Mesenchymal stem cell (in vitro differentiated cells and primary cell): ENCODE results near the gene SZT2.

Source experiments
- DNase-seq: peaks from one replicate; pipeline ENCODE4 v3.0.0-alpha.2; 2013
- H2AFZ ChIP-seq: one replicate; pipeline ENCODE4 v1.6.1; 2013; ENCODE audit warnings: low read depth, mild to moderate bottlenecking, control low read depth, inconsistent platforms, low read length, moderate library complexity
- H2AK5ac ChIP-seq: 2 replicates; pipeline ENCODE4 v1.6.1; 2013; ENCODE audit warnings: low read length, moderate library complexity, mild to moderate bottlenecking, inconsistent platforms; ENCODE audit not compliant: severe bottlenecking
- H2BK120ac ChIP-seq: one replicate; pipeline ENCODE4 v1.6.1; 2013; ENCODE audit warnings: low read depth, mild to moderate bottlenecking, inconsistent platforms, low read length, moderate library complexity
- H2BK12ac ChIP-seq, 2 experiments: one replicate each; pipeline ENCODE4 v1.6.1; 2013; ENCODE audit warnings: inconsistent platforms in 2 of 2, low read length in 2 of 2, mild to moderate bottlenecking in 2 of 2, moderate library complexity in 2 of 2, control low read depth in 1 of 2
- H2BK15ac ChIP-seq: one replicate; pipeline ENCODE4 v1.6.1; 2013; ENCODE audit warnings: mild to moderate bottlenecking, low read depth, inconsistent platforms; ENCODE audit not compliant: poor library complexity, severe bottlenecking
- H2BK5ac ChIP-seq: 2 replicates; pipeline ENCODE4 v1.6.1; 2013; ENCODE audit warnings: low read depth, mild to moderate bottlenecking, low read length, control low read depth, inconsistent platforms; ENCODE audit not compliant: poor library complexity, severe bottlenecking
- H3K14ac ChIP-seq, 2 experiments: one replicate each; pipeline ENCODE4 v1.6.1; 2013; ENCODE audit warnings: inconsistent platforms in 2 of 2, low read length in 2 of 2, control low read depth in 1 of 2, mild to moderate bottlenecking in 1 of 2, moderate library complexity in 1 of 2
- H3K18ac ChIP-seq, 2 experiments: one replicate each; pipeline ENCODE4 v1.6.1; 2013; ENCODE audit warnings: inconsistent platforms in 2 of 2, low read length in 2 of 2, control low read depth in 1 of 2, low read depth in 1 of 2, mild to moderate bottlenecking in 1 of 2
- H3K23ac ChIP-seq, 2 experiments: one replicate each; pipeline ENCODE4 v1.6.1; 2013; ENCODE audit warnings: inconsistent platforms in 2 of 2, low read length in 2 of 2, mild to moderate bottlenecking in 2 of 2, moderate library complexity in 2 of 2, control low read depth in 1 of 2
- H3K27ac ChIP-seq: 2 replicates; pipeline ENCODE4 v1.5.1; 2013; ENCODE audit warnings: mild to moderate bottlenecking, moderate library complexity, low read length, control low read depth, inconsistent platforms; ENCODE audit not compliant: poor library complexity, severe bottlenecking
- H3K27me3 ChIP-seq, 2 experiments: 2 replicates each; pipeline versions ENCODE4 v1.6.1 to v1.7.0; 2013; ENCODE audit warnings: low read length in 2 of 2, mild to moderate bottlenecking in 2 of 2, moderate library complexity in 2 of 2, control low read depth in 1 of 2, inconsistent platforms in 1 of 2; ENCODE audit not compliant: control insufficient read depth in 1 of 2, insufficient read depth in 1 of 2
- H3K36me3 ChIP-seq, 2 experiments: 2 replicates each; pipeline versions ENCODE4 v1.6.1 to v1.7.0; 2013; ENCODE audit warnings: low read length in 2 of 2, control low read depth in 1 of 2, inconsistent platforms in 1 of 2, low read depth in 1 of 2, mild to moderate bottlenecking in 1 of 2; ENCODE audit not compliant: insufficient read depth in 2 of 2, control insufficient read depth in 1 of 2
- H3K4ac ChIP-seq, 2 experiments: one replicate each; pipeline ENCODE4 v1.6.1; 2013; ENCODE audit warnings: inconsistent platforms in 2 of 2, low read length in 2 of 2, mild to moderate bottlenecking in 2 of 2, moderate library complexity in 2 of 2, control low read depth in 1 of 2, low read depth in 1 of 2
- H3K4me1 ChIP-seq: 2 replicates; pipeline ENCODE4 v1.6.1; 2013; ENCODE audit warnings: low read depth, low read length, control low read depth; ENCODE audit not compliant: control insufficient read depth, insufficient read depth
- H3K4me2 ChIP-seq: 2 replicates; pipeline ENCODE4 v1.6.1; 2013; ENCODE audit warnings: low read length, mild to moderate bottlenecking, inconsistent platforms; ENCODE audit not compliant: poor library complexity, severe bottlenecking
- H3K4me3 ChIP-seq, 2 experiments: 2 replicates each; pipeline versions ENCODE4 v1.5.1 to v1.7.0; 2013; ENCODE audit warnings: low read length in 2 of 2, mild to moderate bottlenecking in 2 of 2, control low read depth in 1 of 2, low read depth in 1 of 2; ENCODE audit not compliant: insufficient read depth in 1 of 2
- H3K79me1 ChIP-seq: replicated peaks from 2 replicates; pipeline ENCODE4 v1.6.1; 2013; ENCODE audit warnings: mild to moderate bottlenecking, control low read depth, low read length, inconsistent platforms; ENCODE audit not compliant: poor library complexity, severe bottlenecking
- H3K9ac ChIP-seq: 2 replicates; pipeline ENCODE4 v1.7.0; 2013; ENCODE audit warnings: mild to moderate bottlenecking, low read length, moderate library complexity
- H3K9me3 ChIP-seq: 2 replicates; pipeline ENCODE4 v1.7.0; 2013; ENCODE audit warnings: mild to moderate bottlenecking, low read length; ENCODE audit not compliant: control insufficient read depth
- H4K8ac ChIP-seq: one replicate; pipeline ENCODE4 v1.6.1; 2013; ENCODE audit warnings: inconsistent platforms, mild to moderate bottlenecking, low read length, moderate library complexity
- H4K91ac ChIP-seq: one replicate; pipeline ENCODE4 v1.6.1; 2013; ENCODE audit warnings: mild to moderate bottlenecking, low read length, inconsistent platforms
- WGBS: methylation state at CpG from one replicate; pipeline ENCODE4 v1.1.7; 2013; ENCODE audit warnings: mixed read lengths; 5-methylcytosine and 5-hydroxymethylcytosine counted together

The SZT2 gene

GRCh38 chr1:43484367-43484766 lies 94.7 kb downstream of the SZT2 start:
- Histone ChIP-seq H3K9ac (no peak overlapping the region), H4K8ac (no peak overlapping the region), H4K91ac (no peak overlapping the region), H3K27me3 (no peaks in the 10 kb centered on the region), H3K79me1 (no peaks in the 10 kb centered on the region), H3K4me3 (no peak overlapping the region), H3K4me1 (no peaks in the 10 kb centered on the region), H2BK120ac (no peak overlapping the region), H3K23ac (no peak overlapping the region), H3K14ac (no peak overlapping the region), H2AFZ (no peak overlapping the region), H3K4me2 (no peak overlapping the region), H3K36me3 (no peaks in the 10 kb centered on the region), H2BK15ac (no peak overlapping the region), H3K4ac (no peak overlapping the region), H3K9me3 (peaks cover 11% of the 10 kb centered on the region), H2AK5ac (no peak overlapping the region), H2BK5ac (no peak overlapping the region), H3K18ac (no peak overlapping the region), H3K27ac (no peak overlapping the region), H2BK12ac (no peak overlapping the region)
- no peak for DNase-seq
- 100% methylated on average over 2 of the region's 2 CpGs for WGBS

DNA sequence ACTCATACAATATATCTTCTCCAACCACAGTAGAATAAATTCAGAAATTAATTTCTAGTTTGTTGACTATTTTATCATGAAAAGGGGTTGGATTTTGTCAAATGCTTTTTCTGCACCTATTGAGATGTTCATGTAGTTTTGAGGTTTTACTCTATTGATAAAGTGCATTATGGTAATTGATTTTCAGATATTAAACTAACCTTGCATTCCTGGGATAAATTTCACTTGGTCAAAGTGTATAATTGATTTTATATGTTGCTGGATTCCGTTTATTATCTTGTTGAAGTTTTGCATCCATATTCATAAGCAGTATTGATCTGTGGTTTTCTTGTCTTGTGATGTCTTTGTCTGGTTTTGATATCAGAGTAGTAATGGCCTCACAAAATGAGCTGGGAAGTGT lies 98.5 kb downstream of the SZT2 start:
- Histone ChIP-seq H3K4me2 (no peak overlapping the region), H2BK5ac (no peak overlapping the region), H2BK12ac (no peak overlapping the region), H3K27ac (no peak overlapping the region), H2BK120ac (no peak overlapping the region), H3K9me3 (peaks cover 19% of the 10 kb centered on the region), H3K4ac (no peak overlapping the region), H3K27me3 (no peaks in the 10 kb centered on the region), H3K4me1 (no peaks in the 10 kb centered on the region), H3K79me1 (no peaks in the 10 kb centered on the region), H3K4me3 (no peak overlapping the region), H2AFZ (no peak overlapping the region), H3K18ac (no peak overlapping the region), H3K23ac (no peak overlapping the region), H3K36me3 (no peaks in the 10 kb centered on the region), H4K91ac (no peak overlapping the region), H2AK5ac (no peak overlapping the region), H3K14ac (no peak overlapping the region), H3K9ac (no peak overlapping the region), H4K8ac (no peak overlapping the region), H2BK15ac (no peak overlapping the region)
- WGBS, result 92% methylated on average over 1 of the region's 1 CpG
- DNase-seq, result no peak

DNA sequence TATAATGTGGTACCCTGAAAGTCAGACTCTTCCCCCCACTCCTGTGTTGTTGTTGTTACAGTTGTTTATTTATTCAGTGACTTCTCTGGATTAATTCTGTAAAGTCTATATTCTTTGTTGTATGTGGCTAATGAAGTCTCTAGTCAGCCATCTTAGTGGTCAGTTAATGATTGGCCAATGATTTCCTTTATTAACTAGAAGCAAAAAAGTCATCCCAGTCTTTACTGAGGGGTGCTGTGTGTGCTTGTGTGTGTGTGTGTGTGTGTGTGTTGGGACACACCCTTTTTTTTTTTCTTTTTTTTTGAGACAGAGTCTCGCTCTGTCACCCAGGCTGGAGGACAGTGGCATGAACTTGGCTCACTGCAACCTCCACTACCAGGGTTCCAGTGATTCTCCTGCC lies 101.4 kb downstream of the SZT2 start:
- Histone ChIP-seq H3K27ac (no peak overlapping the region), H4K91ac (no peak overlapping the region), H3K9ac (no peak overlapping the region), H3K23ac (no peak overlapping the region), H3K4me2 (no peak overlapping the region), H2BK5ac (no peak overlapping the region), H2AK5ac (no peak overlapping the region), H2AFZ (no peak overlapping the region), H3K4me3 (no peak overlapping the region), H2BK15ac (no peak overlapping the region), H3K4ac (no peak overlapping the region), H3K9me3 (peaks cover 19% of the 10 kb centered on the region), H3K14ac (no peak overlapping the region), H3K36me3 (no peaks in the 10 kb centered on the region), H2BK12ac (no peak overlapping the region), H2BK120ac (no peak overlapping the region), H4K8ac (no peak overlapping the region), H3K4me1 (peaks cover 1% of the 10 kb centered on the region), H3K79me1 (no peaks in the 10 kb centered on the region), H3K27me3 (no peaks in the 10 kb centered on the region), H3K18ac (no peak overlapping the region)
- 89% methylated on average over 1 of the region's 1 CpG for WGBS
- DNase-seq, result no peak

GRCh38 chr1:43492826-43493225 lies 103.1 kb downstream of the SZT2 start:
- Histone ChIP-seq H3K4me2 (no peak overlapping the region), H4K8ac (no peak overlapping the region), H2AFZ (no peak overlapping the region), H3K9me3 (peaks cover 14% of the 10 kb centered on the region), H2BK15ac (no peak overlapping the region), H2BK12ac (no peak overlapping the region), H2BK5ac (no peak overlapping the region), H3K23ac (no peak overlapping the region), H2BK120ac (no peak overlapping the region), H3K79me1 (no peaks in the 10 kb centered on the region), H3K4me3 (no peak overlapping the region), H3K14ac (no peak overlapping the region), H3K4ac (no peak overlapping the region), H3K9ac (no peak overlapping the region), H3K27me3 (no peaks in the 10 kb centered on the region), H2AK5ac (no peak overlapping the region), H4K91ac (no peak overlapping the region), H3K18ac (peak overlapping the region in 1 of 2 experiments; percentile 48), H3K27ac (no peak overlapping the region), H3K36me3 (no peaks in the 10 kb centered on the region), H3K4me1 (peaks cover 1% of the 10 kb centered on the region)
- WGBS, result 76% methylated on average over 2 of the region's 2 CpGs
- no peak for DNase-seq
